NCI-H226 (cell line): ENCODE measurements around the gene GAPDHS.

Source experiments
- DNase-seq: peaks from one replicate; pipeline ENCODE4 v3.0.0-alpha.2; 2015

The GAPDHS gene

DNA sequence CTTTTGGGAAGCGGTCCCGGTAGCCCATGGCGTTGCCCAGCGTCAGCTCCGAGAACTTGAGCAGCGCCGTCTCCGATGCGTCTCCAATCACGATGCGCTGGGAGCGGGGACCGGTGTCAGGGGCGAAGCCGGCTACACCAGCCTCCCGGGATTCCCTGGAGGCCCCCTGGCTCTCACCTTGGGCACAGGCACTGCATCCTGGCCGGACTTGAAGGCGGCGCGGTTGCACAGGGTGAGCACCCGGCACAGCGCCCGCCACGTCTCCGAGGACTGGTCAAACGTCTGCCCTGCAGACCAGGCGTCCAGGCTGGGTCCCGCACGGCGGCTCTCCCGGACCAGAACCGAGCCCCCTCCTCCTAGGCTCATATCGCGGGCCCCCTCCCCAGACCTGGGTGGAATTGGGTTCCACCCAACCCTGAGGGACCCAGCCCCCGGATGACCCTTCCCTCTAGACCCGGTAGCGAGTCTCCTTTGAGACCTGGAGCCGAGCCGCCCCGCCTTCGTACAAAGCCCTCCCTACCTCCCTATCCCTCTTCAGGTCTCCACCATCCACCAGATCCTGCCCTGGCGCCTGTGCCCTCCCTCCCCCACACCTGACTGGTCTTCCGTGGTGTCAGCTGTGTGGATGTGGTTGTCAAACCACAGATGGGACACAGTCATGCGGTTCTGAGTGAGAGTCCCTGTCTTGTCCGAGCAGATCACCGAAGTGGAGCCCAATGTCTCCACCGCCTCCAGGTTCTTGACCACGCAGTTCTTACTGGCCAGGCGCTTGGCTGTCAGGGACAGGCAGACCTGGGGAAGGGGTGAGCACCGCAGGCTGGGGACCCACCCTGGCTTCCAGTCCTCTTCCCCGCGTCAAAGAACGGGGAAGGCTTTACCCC is 25.4 kb downstream of the GAPDHS start:
- no peak for DNase-seq

DNA sequence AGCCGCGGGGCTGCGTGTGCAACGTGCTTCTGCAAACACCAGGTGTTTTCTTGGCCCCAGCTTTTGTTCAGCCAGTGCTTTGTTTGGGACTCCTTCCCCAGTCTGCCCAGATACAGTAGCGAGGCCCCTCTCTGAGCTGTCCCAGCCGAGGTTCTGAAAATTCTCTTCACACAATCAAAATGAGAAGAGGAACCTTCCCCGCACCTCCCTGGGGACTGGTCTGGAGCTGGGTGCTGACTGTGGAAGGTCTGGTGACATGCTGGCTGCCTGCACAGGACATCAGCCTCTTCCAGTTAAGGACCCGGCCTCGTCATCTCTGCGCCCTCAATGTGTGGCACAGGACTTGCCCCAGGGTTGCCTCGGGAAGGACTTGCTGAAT is 26.0 kb downstream of the GAPDHS start:
- no peak for DNase-seq

DNA sequence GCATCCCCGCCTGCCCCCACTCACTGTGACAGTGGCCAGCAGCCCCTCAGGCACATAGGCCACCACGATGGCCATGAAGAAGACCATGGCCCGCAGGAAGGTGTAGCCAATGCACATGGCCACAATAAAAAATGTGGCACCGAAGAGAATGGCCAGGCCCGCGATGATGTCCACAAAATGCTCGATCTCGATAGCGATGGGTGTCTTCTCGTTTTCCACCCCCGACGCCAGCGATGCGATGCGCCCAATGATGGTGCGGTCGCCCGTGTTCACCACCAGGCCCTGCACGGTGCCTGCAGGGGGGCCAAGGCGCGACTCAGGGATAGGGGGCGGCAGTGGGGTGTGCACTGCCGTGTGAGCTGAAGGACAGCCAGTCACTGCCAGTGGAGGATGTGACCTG is 26.5 kb downstream of the GAPDHS start:
- DNase-seq, result no peak

DNA sequence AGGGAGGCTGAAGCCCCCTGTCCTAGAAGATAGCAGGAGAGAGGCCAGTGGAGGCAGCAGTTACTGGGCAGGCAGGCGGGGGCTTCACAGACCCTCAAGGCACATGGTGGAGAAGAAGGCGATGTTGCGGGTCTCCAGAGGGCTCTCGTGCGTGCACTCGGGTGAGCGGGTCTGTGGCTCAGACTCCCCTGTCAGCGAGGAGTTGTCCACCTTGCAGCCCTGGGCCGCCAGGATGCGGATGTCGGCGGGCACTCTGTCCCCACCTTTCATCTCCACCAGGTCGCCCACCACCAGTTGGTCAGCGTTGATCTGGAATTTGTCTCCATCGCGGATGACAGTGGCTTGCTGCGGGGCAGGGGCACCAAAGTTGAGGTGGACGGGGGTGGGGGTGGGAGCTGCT is 27.0 kb downstream of the GAPDHS start:
- DNase-seq, result no peak

DNA sequence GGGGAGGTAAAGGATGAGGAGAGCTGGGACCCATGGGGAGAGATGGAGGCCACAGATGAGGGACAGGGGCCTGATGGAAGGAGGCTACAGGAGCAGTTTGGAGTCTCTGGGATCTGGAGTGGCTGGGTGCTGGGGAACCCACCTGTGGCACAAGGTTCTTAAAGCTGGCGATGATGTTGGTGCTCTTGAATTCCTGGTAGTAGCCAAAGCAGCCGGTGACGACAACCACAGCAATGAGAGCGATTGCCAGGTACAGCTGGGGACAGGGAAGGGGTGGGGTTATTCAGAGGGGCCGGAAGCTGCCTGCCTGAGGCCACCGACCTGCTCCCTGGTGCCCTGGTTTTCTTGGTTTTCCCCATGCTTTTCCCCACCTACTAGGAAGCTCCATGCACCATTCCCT is 27.4 kb downstream of the GAPDHS start:
- no peak for DNase-seq

DNA sequence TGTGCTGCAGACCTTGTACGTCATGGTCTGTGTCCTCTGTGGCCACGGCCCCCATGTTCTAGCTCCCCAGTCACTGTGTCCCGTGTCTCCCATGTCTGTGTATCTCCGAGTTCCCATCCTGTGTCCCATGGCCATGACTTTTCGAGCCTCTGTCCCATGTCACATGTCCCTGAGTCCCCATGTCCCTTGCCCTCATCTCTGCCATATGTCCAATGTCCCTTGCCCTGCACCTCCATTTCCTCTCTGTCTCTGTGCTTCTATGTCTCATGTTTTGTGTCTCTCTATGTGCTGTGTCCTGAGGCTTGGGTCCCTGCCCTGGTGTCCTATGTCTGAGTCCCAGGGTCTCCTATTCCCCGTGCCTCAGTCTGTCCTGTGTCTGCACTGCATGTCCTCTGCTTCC is 28.2 kb downstream of the GAPDHS start:
- no peak for DNase-seq

DNA sequence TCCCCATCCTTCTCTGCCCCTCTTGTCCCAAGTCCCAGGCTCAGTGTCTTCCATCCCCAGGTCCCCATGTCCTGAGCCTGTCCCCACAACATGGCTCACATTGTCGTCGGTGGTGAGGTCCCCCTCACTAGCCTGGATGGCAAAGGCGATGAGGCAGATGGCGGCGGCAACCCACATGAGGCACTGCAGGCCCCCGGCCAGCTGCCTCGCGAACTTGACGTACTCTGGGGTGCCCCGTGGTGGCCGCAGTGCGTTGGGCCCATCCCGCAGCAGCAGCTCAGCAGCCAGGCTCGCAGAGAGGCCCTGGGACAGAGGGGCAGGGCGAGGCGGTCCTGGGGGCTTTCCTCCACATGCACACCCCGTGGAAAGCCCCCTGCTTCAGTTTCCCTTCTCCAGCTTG is 29.1 kb downstream of the GAPDHS start:
- DNase-seq, result no peak

DNA sequence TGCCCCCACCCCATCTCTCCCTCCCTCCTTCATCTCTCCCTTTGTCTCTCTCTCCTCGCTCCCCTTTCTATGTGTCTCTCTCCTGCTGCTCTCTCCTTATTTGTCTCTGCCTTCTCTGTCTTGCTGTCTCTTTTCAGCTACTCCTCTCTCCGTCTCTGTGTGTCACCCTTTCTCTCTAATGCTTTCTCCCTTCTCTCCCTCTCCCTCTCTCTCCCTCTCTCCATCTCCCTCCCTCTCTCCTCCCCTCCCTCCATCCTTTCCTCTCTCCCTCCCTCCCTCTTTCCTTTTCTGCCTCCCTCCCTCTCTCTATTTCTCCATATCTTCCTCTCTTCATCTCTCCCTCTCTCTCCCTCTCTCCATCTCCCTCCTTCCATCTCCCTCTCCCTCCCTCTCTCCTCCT is 29.5 kb downstream of the GAPDHS start:
- no peak for DNase-seq

DNA sequence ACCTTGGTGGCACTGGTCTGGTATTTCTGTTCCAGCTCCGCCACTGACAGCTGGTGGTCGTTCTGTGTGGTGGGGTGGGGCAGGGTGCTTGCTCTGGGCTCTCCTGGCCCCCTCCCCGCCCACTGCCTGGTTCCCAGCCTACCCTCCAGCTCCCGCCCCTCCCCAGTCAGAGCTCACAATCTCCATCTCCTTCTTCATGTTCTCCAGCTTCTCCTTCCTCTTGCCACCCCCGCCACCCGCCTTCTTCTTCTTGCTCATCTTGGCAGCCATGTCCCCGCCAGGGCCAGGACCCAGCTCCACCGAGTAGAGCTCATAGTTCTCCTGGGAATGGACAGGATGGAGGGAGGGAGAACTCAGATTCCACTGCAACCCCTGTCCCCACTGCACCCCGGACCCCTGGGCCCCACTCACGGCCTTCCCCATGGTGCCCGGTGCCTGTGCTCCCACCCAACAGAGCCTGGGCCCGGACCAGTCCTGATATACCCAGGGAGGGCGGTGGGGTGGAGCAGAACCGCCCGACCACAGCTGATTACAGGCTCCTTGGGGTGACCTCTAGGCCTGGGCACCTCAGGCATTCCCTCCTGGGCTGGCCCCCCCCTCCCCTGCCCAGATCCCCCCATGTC is 30.1 kb downstream of the GAPDHS start, which contains the start of gene ATP4A:
ATP4A (minus strand) TSS at position 452 of the 623 bp plus-strand sequence; CDS start at position 423, 29 bp downstream.
- DNase-seq, result no peak

DNA sequence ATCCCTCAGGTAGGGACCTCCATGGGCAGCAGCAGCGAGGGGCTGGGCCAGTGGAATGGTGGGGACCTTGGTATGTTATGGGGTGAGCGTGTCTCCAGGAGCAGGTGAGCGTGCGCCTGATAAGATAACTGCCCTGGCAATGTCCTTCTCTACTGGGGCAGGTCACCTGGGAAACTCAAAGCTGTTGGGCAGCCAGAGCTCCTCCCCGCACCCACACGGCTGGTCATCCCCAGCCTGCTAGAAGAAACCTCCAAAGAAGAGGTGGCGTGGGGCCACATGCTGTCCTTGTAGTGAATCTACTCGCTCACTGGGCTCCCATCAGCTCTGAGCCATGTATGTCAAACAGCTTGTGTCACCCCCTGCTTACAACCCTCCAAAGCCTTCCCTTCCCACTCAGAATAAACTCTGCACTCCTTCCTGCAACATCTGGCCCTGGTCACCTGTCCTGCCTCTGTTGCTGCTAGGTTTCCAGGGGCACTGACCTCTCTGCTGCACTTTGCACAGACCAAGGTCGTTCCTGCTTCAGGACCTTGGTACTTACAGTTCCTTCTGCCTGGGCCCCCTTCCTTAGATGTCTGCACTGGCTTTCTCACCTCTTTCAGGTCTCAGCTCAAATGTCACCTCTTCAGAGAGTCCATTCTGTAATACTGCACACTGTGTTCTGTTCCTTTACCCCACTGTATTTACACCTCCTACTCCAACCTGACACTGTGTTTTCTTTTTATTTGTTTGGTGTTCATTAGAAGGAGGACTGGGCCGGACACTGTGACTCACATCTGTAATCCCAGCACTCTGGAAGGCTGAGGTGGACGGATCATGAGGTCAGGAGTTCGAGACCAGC is 32.0 kb downstream of the GAPDHS start:
- DNase-seq, result no peak

DNA sequence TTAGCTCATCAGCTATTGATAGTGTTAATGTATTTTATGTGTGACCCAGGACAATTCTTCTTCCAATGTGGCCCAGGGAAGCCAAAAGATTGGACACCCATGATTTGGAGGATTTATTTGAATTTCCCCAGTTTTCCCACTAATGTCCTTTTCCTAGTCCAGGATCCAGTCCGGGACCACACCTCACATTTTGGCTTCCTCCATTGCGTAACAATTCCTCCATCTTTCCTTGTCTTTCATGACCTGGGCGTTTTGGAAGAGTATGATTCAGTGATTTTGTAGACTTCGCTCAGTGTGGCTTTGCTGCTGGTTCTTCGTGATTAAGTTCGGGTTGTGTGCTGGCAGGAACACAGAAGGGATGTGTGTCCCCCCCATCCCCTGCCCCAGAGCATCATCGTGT is 33.5 kb downstream of the GAPDHS start:
- no peak for DNase-seq

DNA sequence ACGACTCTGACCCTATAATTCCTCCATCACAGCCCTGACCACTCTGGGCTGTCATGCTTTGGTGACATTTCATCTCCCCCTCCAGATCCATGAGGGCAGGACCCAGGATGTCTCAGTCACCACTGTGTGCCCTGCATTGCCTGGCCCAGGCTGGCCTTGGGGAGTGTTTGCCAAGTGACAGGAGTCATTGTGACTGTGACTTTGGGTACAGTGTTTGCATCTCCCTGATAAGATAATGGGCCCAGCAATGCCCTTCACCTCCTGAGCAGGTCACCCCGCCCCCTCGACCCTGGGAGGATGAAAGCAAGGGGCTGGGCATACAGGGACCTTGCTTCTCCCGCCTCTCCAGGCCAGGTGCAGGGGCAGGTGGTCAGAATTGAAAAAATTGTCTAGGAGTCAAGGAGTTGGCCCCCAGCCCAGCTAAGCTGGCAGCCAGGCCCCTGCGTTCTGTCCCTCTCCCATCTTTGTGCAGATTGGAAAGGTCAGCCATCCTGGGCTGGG is 36.1 kb downstream of the GAPDHS start:
- DNase-seq, result no peak

DNA sequence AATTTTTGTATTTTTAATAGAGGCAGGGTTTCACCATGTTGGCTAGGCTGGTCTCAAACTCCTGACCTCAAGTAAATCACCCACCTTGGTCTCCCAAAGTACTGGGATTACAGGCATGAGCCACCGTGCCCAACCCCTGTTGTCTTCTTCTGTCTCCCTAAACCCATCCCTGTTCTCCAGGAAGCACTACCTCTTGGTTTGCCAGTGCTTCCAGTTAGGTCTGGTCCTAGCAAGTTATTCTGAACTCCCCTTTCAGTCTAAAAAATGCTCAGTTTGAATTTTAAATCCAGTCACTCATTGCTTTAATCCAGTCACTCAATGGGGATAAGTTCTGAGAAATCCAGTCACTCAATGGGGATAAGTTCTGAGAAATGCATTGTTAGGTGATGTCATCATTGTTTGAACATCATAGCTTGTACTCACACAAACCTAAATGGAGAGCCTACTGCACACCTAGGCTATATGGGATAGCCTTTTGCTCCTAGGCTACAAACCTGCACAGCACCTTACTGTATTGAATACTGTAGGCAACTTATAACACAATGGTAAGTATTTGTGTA is 38.2 kb downstream of the GAPDHS start:
- no peak for DNase-seq

DNA sequence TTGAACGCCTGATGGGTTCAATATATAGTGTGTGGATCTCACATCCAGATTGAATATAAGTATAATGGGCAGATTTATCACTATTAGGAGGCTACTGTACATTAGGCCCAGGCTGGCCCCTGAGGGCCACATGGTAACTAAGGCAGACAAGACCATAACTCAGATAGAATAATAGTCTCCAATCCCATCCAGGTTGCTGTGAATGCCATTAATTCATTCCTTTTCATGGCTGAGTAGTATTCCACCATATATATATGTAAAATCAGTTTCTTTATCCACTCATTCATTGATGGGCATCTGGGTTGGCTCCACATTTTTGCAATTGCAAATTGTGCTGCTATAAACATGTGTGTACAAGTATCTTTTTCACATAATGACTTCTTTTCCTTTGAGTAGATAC is 44.7 kb downstream of the GAPDHS start:
- no peak for DNase-seq

DNA sequence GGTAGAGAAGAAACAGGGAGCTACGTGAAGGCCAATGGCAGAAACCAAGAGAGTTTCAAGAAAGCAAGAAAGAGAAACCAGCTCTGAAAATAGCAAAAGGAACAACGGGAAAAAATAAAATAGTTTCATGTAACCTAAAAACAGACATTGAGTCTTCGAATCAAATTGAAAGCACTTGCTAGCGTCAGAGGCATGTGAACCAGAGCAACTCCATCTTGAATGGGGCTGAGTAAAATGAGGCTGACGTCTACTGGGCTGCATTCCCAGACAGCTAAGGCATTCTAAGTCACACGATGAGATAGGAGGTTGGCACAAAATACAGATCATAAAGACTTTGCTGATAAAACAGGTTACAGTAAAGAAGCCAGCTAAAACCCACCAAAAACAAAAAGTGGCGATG is 45.5 kb downstream of the GAPDHS start:
- DNase-seq, result no peak

DNA sequence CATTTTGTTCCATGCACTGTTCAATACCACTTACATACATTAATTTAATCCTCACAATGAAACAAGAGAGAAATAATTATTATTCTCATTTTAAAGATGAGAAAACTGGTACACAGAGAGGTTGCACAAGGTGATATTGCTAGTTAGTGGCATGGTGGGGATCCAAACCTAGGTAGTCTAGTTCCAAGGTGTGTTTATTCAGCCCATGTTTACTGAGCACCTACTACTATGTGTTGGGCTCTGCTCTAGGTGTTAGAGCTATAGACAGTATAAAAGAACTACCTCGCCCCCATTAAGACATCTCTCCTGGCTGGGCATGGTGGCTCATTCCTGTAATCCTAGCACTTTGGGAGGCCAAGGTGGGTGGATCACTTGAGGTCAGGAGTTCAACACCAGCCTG is 49.5 kb downstream of the GAPDHS start:
- DNase-seq, result no peak

DNA sequence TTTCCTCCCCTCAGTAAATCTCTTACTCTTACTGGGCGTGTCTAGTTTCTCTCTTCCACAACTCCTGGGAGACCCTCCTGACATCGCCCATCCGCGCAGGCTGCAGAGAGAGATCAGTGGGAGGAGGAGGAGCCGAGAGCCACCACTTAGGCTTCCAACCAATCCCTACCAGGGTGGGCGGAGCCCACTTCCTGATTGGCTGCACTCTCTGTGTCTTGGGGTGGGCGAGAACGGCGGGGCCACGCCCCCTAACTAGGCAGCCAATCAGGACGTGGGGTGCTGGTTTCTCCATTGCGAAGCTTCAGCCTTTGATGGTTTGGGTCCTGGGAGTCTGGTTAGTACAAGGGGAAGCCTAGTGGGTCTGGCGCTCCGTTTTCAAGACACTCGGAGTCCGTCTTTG is 52.6 kb downstream of the GAPDHS start, which contains the start of gene PMIS2:
PMIS2 (plus strand) TSS at position 326 of the 400 bp plus-strand sequence. CDS start 87 bp downstream, outside the sequence.
- DNase-seq, result no peak

DNA sequence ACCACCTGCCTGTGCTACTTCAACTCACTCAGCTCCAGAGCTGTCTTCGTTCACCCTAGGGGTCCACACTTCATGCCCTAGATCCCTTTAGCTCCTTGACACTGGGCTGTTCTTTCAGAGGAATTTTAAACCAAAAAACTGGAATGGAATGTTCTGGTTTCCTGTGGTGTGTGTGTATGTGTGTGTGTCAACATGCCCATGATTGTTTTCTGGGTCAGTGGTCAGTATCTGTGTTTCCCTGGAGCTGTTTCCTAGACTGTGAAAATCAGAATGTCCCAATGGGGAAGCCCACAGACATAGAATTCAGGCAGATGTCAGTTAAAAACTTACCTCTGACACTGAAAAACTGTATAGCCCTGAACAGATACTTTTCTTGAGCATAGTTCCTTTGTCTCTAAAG is 54.1 kb downstream of the GAPDHS start:
- DNase-seq, result no peak

DNA sequence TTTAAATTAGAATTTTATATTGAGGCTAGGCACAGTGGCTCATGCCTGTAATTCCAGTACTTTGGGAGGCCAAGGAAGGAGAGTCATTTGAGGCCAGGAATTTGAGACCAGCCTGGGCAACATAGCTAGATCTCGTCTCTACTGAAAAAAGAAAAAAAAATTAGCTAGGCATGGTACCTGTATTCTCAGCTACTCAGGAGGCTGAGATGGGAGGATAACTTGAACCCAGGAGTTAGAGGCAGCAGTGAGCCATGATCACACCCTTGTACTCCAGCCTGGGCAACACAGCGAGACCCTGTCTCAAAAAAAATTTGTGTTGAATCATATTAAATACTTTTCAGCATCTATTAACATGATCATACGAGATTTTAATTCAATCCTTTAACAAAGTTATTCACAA is 57.6 kb downstream of the GAPDHS start:
- no peak for DNase-seq

DNA sequence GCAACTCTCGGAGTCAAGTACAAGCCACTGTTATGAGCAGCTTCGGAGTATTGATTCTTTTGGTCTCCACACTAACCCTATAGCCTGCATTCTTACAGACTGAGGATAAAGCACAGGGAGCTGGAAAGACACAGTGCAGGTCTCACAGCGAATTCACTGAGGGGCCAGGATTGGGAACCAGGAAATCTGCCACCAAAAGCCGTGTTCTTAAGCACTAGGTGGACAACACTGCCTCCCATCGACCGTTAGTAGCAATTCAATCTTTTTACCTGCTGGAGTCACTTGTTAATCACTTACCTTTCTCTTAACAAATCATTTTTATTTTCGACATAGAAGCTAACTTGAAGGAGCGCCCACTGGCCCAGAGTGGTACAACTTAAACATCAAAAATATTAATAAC is 59.0 kb downstream of the GAPDHS start:
- DNase-seq, result no peak
